ENCODE results near the gene REV1. TPM values are rescaled to one million over a fixed set of nuclear protein-coding genes. Genes with fewer than 3 reads are reported as not detected.

REV1 gene
- total RNA-seq, 1 experiment from 2014 or later, result 49.0 TPM

GRCh38 chr2:99458529-99458928 lies 31.3 kb downstream of the REV1 start:
- Mint-ChIP-seq H3K27me3 (ENCODE audit: unreplicated experiment) (no peaks in the 10 kb centered on the region), H3K36me3 (ENCODE audit: insufficient read depth, unreplicated experiment) (peaks cover 38% of the 10 kb centered on the region), H3K4me1 (ENCODE audit: low read depth, unreplicated experiment) (no peaks in the 10 kb centered on the region), H3K4me3 (ENCODE audit: low read depth, unreplicated experiment) (no peak overlapping the region), H3K27ac (ENCODE audit: unreplicated experiment) (no peak overlapping the region), H3K9me3 (ENCODE audit: low read depth, unreplicated experiment) (no peaks in the 10 kb centered on the region)
- no TSS peak for BruUV-seq (replicated peaks)
- intact Hi-C loops (cut with micrococcal nuclease; ENCODE audit: unreplicated experiment), result no loop called here
- no peak for DNase-seq
- TF ChIP-seq CTCF (IDR thresholded peaks at IDR 0.05; ENCODE audit: unreplicated experiment), result no peak
- CTCF ChIA-PET, result no interaction called here

- no peak for DNase-seq
- Mint-ChIP-seq H3K9me3 (ENCODE audit: low read depth, unreplicated experiment) (no peaks in the 10 kb centered on the region), H3K27ac (ENCODE audit: unreplicated experiment) (no peak overlapping the region), H3K36me3 (ENCODE audit: insufficient read depth, unreplicated experiment) (peaks cover 33% of the 10 kb centered on the region), H3K27me3 (ENCODE audit: unreplicated experiment) (no peaks in the 10 kb centered on the region), H3K4me3 (ENCODE audit: low read depth, unreplicated experiment) (no peak overlapping the region), H3K4me1 (ENCODE audit: low read depth, unreplicated experiment) (no peaks in the 10 kb centered on the region)
- CTCF ChIA-PET, result no interaction called here
- no peak for TF ChIP-seq CTCF (IDR thresholded peaks at IDR 0.05; ENCODE audit: unreplicated experiment)
- intact Hi-C loops (cut with micrococcal nuclease; ENCODE audit: unreplicated experiment), result no loop called here
- BruUV-seq (replicated peaks), result no TSS peak
Measured at GRCh38 chr2:99451686-99452085, 38.1 kb downstream of the REV1 start.

GRCh38 chr2:99451280-99451679 lies 38.5 kb downstream of the REV1 start:
- CTCF ChIA-PET, result no interaction called here
- H3K4me1 Mint-ChIP-seq (ENCODE audit: low read depth, unreplicated experiment), result no peaks in the 10 kb centered on the region
- H3K9me3 Mint-ChIP-seq (ENCODE audit: low read depth, unreplicated experiment), result no peaks in the 10 kb centered on the region
- peaks cover 34% of the 10 kb centered on the region for H3K36me3 Mint-ChIP-seq (ENCODE audit: insufficient read depth, unreplicated experiment)
- BruUV-seq (replicated peaks), result no TSS peak
- DNase-seq, result no peak
- H3K27me3 Mint-ChIP-seq (ENCODE audit: unreplicated experiment), result no peaks in the 10 kb centered on the region
- no peak for TF ChIP-seq CTCF (IDR thresholded peaks at IDR 0.05; ENCODE audit: unreplicated experiment)
- no peak overlapping the region for H3K27ac Mint-ChIP-seq (ENCODE audit: unreplicated experiment)
- H3K4me3 Mint-ChIP-seq (ENCODE audit: low read depth, unreplicated experiment), result no peak overlapping the region
- intact Hi-C loops (cut with micrococcal nuclease; ENCODE audit: unreplicated experiment), result no loop called here

- H3K4me1 Mint-ChIP-seq (ENCODE audit: low read depth, unreplicated experiment), result no peaks in the 10 kb centered on the region
- H3K9me3 Mint-ChIP-seq (ENCODE audit: low read depth, unreplicated experiment), result no peaks in the 10 kb centered on the region
- intact Hi-C loops (cut with micrococcal nuclease; ENCODE audit: unreplicated experiment), result no loop called here
- H3K4me3 Mint-ChIP-seq (ENCODE audit: low read depth, unreplicated experiment), result no peak overlapping the region
- no peaks in the 10 kb centered on the region for H3K27me3 Mint-ChIP-seq (ENCODE audit: unreplicated experiment)
- no peak for TF ChIP-seq CTCF (IDR thresholded peaks at IDR 0.05; ENCODE audit: unreplicated experiment)
- H3K27ac Mint-ChIP-seq (ENCODE audit: unreplicated experiment), result no peak overlapping the region
- peaks cover 29% of the 10 kb centered on the region for H3K36me3 Mint-ChIP-seq (ENCODE audit: insufficient read depth, unreplicated experiment)
- no peak for DNase-seq
- BruUV-seq (replicated peaks), result no TSS peak
- CTCF ChIA-PET, result no interaction called here
Measured at GRCh38 chr2:99450199-99450598, 39.6 kb downstream of the REV1 start.

- Mint-ChIP-seq H3K36me3 (ENCODE audit: insufficient read depth, unreplicated experiment) (peaks cover 23% of the 10 kb centered on the region), H3K27me3 (ENCODE audit: unreplicated experiment) (no peaks in the 10 kb centered on the region), H3K9me3 (ENCODE audit: low read depth, unreplicated experiment) (no peaks in the 10 kb centered on the region), H3K4me1 (ENCODE audit: low read depth, unreplicated experiment) (no peaks in the 10 kb centered on the region), H3K27ac (ENCODE audit: unreplicated experiment) (no peak overlapping the region), H3K4me3 (ENCODE audit: low read depth, unreplicated experiment) (no peak overlapping the region)
- BruUV-seq (replicated peaks), result no TSS peak
- no peak for DNase-seq
- no peak for TF ChIP-seq CTCF (IDR thresholded peaks at IDR 0.05; ENCODE audit: unreplicated experiment)
- intact Hi-C loops (cut with micrococcal nuclease; ENCODE audit: unreplicated experiment), result no loop called here
- CTCF ChIA-PET, result no interaction called here
Measured at GRCh38 chr2:99448556-99448955, 41.3 kb downstream of the REV1 start.

Data from Calu3 (cell line).